Tongue (tissue), 2 donors: ENCODE measurements around the gene E2F1. TPM values are rescaled to one million over a fixed set of nuclear protein-coding genes. Genes with fewer than 3 reads are reported as not detected.
A peak's percentile ranks its signal among the peaks of the same experiment; 100 is the strongest.

Source experiments
- DNase-seq: peaks from one replicate; pipeline ENCODE4 v3.0.0-alpha.2; 2015
- total RNA-seq: library from RNA; depleted of rRNA; stranded (reverse); fragments of >200 nt; gene quantifications from one replicate; pipeline ENCODE4 v1.2.3, GENCODE V29; 2014

E2F1 gene
- total RNA-seq, 1 donor from 2014 or later, result 5.5 TPM

DNA sequence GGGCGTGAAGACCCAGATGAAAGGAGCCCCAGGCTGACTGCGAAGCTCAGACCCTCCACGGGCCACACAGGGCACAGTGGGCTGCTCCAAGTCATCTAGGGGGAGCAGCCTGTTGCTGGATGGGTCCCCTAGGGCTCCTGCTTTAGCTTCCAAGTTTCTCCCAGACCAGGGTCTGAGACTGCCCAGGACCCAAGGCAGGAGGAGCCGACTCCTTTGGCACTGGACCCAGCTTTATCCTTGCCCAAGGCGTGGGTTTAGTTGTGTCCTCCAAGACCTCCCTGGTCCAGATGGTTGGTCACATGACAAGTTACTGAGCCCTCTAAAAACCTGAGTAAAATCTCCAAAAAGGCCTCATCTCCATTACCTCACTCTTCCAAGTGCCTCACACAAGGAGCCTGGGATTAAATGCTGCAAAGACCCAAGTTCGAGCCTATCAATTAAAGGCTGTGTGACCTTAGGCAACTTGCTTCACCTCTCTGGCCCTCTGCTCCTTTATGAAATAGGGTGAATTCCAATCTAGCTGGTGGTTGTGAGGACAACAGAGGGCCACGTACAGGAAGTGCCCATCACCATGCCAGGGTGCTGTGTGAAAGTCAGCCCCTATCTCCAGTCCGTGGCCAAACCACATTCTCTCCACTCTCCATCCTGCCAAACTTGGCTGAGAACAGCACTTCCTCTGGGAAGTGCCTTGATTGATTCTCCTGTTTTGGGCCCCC lies 14.5 kb downstream of the E2F1 start:
- no peak for DNase-seq

DNA sequence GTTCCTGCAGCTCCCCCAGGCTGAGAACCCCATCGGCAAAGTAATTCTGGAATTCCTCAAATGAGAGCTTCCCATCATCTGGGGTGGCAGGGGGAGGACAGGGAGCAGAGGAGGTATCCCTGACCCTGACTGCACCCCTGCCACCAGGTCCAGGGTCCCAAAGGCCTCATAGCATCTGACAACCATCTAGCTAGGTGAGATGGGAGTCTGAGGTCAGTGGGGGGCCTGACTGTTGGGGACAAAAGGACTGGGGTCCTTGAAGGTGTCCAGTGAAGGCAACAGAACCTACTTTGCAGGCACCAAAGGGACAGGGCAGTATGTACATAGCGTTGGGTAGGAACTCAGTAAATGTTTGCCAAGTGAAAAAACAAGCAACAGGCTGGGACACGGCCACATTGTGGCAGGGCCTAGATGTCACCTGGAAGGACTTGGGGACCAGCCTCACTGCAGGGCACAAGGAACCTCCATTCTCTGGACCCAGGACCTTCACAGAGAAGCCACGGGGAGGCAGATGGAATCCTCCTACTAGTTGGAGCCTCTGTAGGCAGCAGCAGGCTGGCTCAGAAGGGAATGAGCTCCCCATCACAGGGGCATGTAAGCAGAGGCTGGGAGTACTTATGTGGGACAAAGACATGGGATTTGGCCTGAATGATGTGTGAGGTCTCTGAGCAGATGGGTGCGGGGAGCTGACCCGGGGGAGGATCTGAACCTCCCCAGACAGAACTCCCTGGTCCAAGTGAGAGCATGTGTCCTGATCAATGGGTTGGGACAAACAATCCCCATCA lies 15.3 kb downstream of the E2F1 start:
- no peak for DNase-seq

DNA sequence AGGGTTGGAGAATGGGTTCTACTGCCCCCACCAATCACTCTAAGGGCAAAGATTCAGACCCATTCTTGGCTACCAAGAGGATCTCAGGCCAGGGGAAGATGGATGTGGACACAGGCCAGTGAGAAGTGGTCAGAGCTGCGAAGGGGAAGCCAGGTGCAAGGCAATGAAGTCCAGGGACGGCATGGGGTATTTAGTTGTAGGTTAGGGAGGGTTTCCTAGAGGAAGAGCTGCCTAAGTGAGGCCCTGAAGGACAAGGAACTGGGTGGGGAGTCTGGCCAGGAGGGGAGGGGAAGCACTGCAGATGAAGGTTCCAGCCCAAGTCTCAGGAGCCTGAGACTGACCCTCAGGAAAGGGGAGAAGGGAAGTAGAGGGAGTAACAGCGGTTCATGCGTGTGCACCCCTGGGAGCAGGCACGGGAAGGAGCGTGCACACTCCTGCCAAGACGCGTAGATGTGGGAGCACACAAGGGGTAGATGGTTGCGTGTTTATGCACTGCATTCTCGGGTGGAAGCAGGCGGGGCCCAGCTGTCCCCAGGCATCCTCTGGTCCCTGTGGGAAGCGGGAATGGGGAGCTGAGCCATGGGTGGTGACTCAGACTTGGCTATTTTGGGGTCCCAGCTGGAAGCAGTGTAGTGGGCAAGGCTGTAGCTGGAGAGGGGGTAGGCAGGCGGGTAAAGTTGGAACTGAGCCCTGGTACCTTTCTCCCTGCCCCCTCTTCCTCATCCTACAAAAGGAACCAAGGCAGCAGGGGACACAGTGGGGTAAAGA lies 16.1 kb downstream of the E2F1 start:
- no peak for DNase-seq

GRCh38 chr20:33669224-33669623 lies 17.0 kb downstream of the E2F1 start:
- no peak for DNase-seq

DNA sequence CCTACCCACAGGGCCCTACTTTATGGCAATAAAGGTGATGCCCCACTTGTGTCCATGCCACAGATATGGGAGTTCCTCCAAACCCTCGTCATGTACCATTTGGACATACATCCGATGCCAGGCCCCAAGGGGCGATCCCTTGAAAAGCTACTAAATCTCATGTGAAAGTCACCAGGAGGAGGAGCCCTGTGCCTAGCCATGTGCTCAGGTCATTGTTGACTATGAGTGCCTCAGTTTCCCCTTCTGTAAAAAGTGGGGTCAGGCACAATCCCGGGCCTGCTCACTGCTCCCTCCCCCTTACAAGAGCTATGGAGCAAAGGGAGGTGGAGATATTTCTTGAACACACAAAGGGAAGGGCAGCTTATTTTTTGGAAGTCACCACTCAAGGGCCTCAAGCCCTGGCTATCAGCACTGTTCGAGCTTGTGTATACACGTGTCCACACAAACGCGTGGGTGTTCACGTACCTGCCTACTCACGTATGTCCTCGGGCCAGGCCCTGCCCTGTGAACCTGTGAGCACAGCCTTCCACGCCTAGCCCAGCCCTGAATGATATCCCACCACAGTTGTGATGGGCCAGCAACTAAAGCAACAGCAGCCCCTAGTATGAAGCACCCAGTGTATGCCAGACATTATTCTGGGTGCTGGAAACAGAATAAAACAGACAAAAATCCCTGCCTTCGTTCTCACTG lies 17.6 kb downstream of the E2F1 start:
- no peak for DNase-seq

DNA sequence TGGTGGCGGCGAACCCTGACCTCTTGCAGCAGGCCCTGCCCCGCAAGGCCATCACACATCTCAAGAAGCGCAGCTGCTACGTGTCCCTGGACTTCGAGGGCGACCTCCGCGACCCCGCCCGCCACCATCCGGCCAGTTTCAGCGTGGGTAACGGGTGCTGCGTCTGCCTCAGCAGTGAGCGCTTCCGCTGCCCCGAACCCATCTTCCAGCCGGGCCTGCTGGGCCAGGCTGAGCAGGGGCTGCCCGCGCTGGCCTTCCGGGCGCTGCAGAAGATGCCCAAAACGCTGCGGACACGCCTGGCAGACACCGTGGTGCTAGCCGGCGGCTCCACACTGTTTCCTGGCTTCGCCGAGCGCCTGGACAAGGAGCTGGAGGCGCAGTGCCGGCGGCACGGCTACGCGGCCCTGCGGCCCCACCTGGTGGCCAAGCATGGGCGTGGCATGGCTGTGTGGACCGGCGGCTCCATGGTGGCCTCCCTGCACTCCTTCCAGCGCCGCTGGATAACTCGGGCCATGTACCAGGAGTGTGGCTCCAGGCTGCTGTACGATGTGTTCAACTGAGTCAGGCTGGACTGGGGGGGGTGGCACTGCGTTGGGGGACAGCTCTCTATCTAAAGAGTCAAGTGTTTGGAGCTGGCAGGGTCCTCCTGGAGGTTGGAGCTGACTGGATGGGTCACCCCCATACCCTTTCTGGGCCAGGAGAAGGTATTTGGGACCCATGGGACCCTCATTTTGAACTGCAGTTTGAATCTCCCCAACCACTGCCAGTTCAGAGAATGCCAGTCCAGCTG lies 18.3 kb downstream of the E2F1 start:
- peak; percentile 86 for DNase-seq

DNA sequence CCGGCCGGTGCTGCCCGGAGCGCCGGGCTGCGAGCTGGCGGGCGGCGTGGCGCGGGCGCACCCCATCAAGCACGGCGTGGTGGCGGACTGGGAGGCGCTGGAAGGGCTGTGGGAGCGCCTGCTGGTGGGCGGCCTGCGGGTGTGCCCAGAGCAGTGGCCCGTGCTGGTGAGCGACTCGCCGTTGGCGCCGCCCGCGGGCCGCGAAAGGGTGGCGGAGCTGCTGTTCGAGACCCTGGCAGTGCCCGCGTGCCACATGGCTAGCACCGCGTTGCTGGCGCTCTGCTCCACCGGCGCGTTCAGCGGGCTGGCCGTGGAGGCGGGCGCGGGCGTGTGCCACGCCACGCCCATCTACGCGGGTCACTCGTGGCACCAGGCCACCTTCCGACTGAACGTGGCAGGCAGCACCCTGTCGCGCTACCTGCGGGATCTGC lies 18.9 kb downstream of the E2F1 start:
- no peak for DNase-seq

GRCh38 chr20:33666293-33667244 lies 19.6 kb downstream of the E2F1 start, which contains the start of gene ACTL10:
Gene ACTL10 (plus strand): TSS chr20:33666943. CDS start chr20:33667498, 555 bp downstream.
- peak; percentile 96 for DNase-seq

- DNase-seq, result no peak
These were observed 21.4 kb downstream of the E2F1 start for GRCh38 chr20:33664762-33665144.

DNA sequence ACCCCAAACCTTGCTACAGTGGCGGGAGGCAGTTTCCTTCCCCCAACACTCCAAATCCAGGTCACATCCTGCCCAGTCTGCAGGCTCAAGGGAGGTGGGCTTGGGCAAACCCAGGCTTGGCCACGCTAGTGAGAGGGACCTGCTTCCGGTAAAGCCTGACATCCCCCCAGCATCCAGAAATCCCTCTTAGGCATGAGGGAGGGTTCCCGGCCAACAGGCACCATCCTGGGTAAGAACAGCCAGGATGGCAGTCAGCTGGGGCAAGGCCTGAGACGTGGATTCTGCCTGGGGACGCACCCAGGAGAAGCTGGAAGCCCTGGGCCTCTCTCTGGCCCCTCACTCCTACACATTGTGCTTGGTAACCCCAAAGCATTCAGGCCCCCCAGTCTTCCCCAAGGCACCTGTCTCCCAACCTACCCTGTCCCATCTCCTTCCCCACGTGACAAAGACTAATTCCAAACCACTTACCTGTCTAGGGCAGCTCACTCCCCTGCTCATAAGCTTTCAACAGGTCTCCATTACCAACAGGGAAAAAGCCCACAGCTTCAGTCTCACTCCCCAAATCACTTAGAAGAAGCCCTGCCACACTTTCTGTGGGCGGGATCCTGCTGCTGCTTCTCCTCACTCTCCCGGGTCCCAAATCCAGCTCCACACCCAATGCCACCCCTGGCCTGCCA lies 22.0 kb downstream of the E2F1 start:
- no peak for DNase-seq

GRCh38 chr20:33663161-33664084 lies 22.8 kb downstream of the E2F1 start:
- DNase-seq, result peak; percentile 88

DNA sequence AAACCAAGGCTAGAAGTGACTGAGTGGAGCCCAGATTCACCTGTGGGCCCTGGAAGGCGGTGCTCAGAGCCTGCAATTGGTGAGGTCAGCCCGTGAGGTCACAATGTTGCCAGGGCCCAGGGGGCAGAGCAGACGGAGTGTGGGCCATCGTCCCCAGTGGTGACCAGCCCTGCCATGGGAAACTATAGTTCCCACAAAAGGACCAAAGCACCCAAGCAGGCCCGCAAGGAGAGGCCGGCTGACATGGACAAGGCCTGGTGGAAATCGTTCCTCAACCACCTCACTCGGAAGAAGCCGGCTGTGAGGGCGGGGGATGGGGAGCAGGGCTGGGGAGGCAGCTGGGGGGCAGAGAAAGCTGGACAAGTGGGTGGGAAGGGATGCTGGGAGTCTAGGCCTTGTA lies 24.0 kb downstream of the E2F1 start, which contains the start of gene C20orf144:
TSS of gene C20orf144 (plus strand) at position 156 of the 400 bp plus-strand sequence. CDS start at position 175, 19 bp downstream.
- DNase-seq, result no peak

GRCh38 chr20:33660685-33661058 lies 25.5 kb downstream of the E2F1 start:
- DNase-seq, result no peak

DNA sequence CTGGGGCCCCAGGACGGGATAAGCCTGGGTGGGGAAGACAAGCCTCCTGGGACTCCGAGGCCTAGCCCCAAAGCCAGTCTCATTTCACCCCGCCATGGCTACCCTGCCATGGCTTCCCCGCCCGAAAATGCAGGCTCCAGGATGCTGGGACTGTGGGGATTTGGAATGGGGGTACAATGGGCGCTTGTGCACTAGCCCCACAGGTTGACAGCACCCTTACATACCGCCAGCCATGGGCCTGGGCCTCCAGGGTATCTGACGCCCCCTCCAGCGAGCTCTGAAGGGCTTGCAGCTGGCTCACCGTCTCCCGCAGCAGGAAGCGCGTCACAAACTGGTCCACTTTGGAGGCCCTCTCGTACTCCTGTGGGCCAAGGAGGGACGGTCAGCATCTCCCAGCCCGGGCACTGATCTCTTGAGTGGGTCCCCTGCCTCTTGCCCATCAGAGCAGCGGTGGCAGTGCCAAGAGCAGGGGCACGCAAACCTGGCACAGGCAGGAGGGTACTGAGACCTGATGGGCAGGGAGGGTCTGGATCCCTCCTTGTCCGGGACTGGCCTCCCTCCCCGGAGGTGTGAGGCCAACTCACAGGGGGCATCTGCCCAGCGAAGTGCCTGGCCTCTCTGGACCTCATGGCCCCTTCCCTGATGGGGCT lies 26.0 kb downstream of the E2F1 start:
- DNase-seq, result no peak

- DNase-seq, result no peak
These were observed 26.7 kb downstream of the E2F1 start for GRCh38 chr20:33659341-33660034.

GRCh38 chr20:33658929-33659328 lies 27.3 kb downstream of the E2F1 start:
- no peak for DNase-seq

DNA sequence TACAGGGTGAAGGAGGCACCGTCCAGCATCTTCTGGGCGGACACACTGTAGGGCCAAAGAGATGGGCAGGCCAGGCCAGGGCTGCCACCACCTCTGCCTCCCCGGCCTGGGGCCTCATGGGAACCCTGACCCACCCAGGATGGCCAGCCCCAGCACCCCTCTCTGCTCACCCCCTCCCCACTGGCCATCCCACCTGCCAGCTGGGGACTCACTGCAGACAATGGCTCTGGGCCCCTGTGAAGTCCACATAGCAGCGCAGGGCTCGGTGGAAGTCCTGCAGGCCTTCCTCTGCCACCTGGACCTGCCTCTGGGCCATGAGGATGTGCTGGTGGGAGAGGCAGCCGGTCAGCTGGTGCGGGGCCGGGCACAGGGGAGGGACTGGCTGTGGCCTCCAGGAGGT lies 27.7 kb downstream of the E2F1 start:
- no peak for DNase-seq
